Thyroid gland (tissue), 4 donors: ENCODE results near the gene CCDC192.

ENCODE experiments used
- POLR2A ChIP-seq, 2 donors: fragments of 450-650 bp; IDR thresholded peaks; one replicate each; pipeline ENCODE4 v1.6.1; 2017; ENCODE audit warnings: antibody characterized with exemption in 2 of 2, mild to moderate bottlenecking in 2 of 2, moderate library complexity in 1 of 2
- TF ChIP-seq, protein P1 (sequence below), 6 experiments: fragments of 200-600 bp in 3 of 6; fragments of 450-650 bp in 3 of 6; sonication (generic) in 3 of 6; IDR thresholded peaks; one replicate each; pipeline ENCODE4 v1.5.1; 2016 to 2019; ENCODE audit warnings: antibody characterized with exemption in 6 of 6, mild to moderate bottlenecking in 2 of 6, inconsistent platforms in 1 of 6, moderate library complexity in 1 of 6

DNA sequence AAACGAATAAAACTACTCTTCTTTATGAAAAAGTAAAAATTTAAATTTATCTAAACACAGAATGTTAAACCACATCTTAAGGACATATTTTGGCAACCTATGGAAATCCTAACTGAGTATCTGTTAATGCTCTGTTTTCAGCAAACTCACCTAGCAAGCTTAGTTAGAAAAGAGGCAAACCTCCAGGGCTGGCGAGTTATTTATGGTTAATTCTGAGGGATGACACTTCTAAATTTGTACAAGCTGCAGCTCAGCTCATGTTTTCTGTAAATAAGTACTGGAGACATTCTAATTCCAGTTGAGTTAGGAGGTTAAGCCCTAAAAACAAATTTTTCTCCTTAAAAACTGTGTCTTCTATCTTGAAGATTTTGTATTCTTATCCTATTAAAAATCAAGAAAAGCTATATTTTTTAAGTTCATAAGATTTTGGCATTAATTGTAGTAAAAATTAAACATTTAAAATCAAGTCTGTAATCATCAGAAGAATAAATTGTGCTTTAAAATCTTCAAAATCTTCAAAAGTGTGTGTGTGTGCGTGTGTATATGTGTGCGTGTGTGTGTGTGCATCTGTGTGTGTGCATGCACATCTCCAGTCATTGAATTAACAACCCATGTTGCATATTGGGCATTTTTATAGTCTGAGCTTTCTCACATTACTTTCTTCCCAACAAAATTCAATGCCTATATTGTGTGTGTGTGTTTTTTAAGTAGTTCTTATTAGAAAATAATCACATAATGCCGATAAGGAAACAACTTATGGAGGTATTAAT lies 127.8 kb downstream of the CCDC192 start:
- TF ChIP-seq POLR2A (IDR thresholded peaks at IDR 0.05): no peak
- TF ChIP-seq, protein P1, sequence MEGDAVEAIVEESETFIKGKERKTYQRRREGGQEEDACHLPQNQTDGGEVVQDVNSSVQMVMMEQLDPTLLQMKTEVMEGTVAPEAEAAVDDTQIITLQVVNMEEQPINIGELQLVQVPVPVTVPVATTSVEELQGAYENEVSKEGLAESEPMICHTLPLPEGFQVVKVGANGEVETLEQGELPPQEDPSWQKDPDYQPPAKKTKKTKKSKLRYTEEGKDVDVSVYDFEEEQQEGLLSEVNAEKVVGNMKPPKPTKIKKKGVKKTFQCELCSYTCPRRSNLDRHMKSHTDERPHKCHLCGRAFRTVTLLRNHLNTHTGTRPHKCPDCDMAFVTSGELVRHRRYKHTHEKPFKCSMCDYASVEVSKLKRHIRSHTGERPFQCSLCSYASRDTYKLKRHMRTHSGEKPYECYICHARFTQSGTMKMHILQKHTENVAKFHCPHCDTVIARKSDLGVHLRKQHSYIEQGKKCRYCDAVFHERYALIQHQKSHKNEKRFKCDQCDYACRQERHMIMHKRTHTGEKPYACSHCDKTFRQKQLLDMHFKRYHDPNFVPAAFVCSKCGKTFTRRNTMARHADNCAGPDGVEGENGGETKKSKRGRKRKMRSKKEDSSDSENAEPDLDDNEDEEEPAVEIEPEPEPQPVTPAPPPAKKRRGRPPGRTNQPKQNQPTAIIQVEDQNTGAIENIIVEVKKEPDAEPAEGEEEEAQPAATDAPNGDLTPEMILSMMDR (IDR thresholded peaks at IDR 0.05): no peak
